ENCODE data around the gene AKR1E2. TPM values are rescaled to one million over a fixed set of nuclear protein-coding genes. Genes with fewer than 3 reads are reported as not detected.

Gene AKR1E2
- total RNA-seq, 1 experiment from 2014 or later: 4.7 TPM

- no peak for ATAC-seq
- in situ Hi-C loops (cut with HindIII; ENCODE audit: low pct_unique_long_range_greater_than_20kb, low sequenced_read_pairs): no loop called here
Measured at GRCh38 chr10:4835494-4835918, 9.5 kb downstream of the AKR1E2 start.

GRCh38 chr10:4836416-4836969 is 10.5 kb downstream of the AKR1E2 start:
- DNase-seq (ENCODE audit: low read depth, low spot score): no peak
- in situ Hi-C loops (cut with HindIII; ENCODE audit: low pct_unique_long_range_greater_than_20kb, low sequenced_read_pairs): no loop called here
- no peak for ATAC-seq
- Histone ChIP-seq H3K27me3 (ENCODE audit: control insufficient read depth, insufficient read depth, low read length) (no peaks in the 10 kb centered on the region), H3K27ac (ENCODE audit: low read length) (no peak overlapping the region), H3K4me1 (ENCODE audit: control insufficient read depth, insufficient read depth, low read length) (no peaks in the 10 kb centered on the region), H3K36me3 (ENCODE audit: control insufficient read depth, insufficient read depth, low read length) (no peaks in the 10 kb centered on the region), H3K4me3 (ENCODE audit: low read depth in 2 of 2, low read length in 2 of 2) (no peak overlapping the region), H3K9me3 (ENCODE audit: control insufficient read depth, insufficient read depth, low read depth, low read length) (no peaks in the 10 kb centered on the region)
- TF ChIP-seq CTCF (IDR thresholded peaks at IDR 0.05): no peak
- TF ChIP-seq SIN3A (IDR thresholded peaks at IDR 0.05; ENCODE audit: borderline replicate concordance, insufficient read depth, low read depth, low read length): no peak
- no peak for TF ChIP-seq TCF7L2 (IDR thresholded peaks at IDR 0.05; ENCODE audit: low read depth, low read length)
- TF ChIP-seq REST (IDR thresholded peaks at IDR 0.05; ENCODE audit: insufficient read depth in 1 of 2, low read depth in 2 of 2, low read length in 1 of 2): no peak
- TF ChIP-seq POLR2AphosphoS5 (IDR thresholded peaks at IDR 0.05; ENCODE audit: low read depth, low read length): no peak
- no TSS peak for BruUV-seq (replicated peaks)
- ChIA-PET CTCF (no interaction called here), POLR2A (no interaction called here)
- intact Hi-C loops (cut with micrococcal nuclease; ENCODE audit: unreplicated experiment): no loop called here

More at GRCh38 chr10:4835494-4835918, 9.5 kb downstream of the AKR1E2 start:
- CTCF ChIA-PET: no interaction called here
- H3K4me3 ChIP-seq (ENCODE audit: low read depth in 2 of 2, low read length in 2 of 2): no peak overlapping the region
- H3K4me1 ChIP-seq (ENCODE audit: control insufficient read depth, insufficient read depth, low read length): no peaks in the 10 kb centered on the region
- intact Hi-C loops (cut with micrococcal nuclease; ENCODE audit: unreplicated experiment): no loop called here
- POLR2A ChIA-PET: no interaction called here
- H3K36me3 ChIP-seq (ENCODE audit: control insufficient read depth, insufficient read depth, low read length): no peaks in the 10 kb centered on the region
- H3K27ac ChIP-seq (ENCODE audit: low read length): no peak overlapping the region
- H3K9me3 ChIP-seq (ENCODE audit: control insufficient read depth, insufficient read depth, low read depth, low read length): no peaks in the 10 kb centered on the region
- no TSS peak for BruUV-seq (replicated peaks)
- TF ChIP-seq POLR2AphosphoS5 (IDR thresholded peaks at IDR 0.05; ENCODE audit: low read depth, low read length) (no peak), SIN3A (IDR thresholded peaks at IDR 0.05; ENCODE audit: borderline replicate concordance, insufficient read depth, low read depth, low read length) (no peak), REST (IDR thresholded peaks at IDR 0.05; ENCODE audit: insufficient read depth in 1 of 2, low read depth in 2 of 2, low read length in 1 of 2) (no peak), CTCF (IDR thresholded peaks at IDR 0.05) (no peak), TCF7L2 (IDR thresholded peaks at IDR 0.05; ENCODE audit: low read depth, low read length) (no peak)
- DNase-seq (ENCODE audit: low read depth, low spot score): no peak
- H3K27me3 ChIP-seq (ENCODE audit: control insufficient read depth, insufficient read depth, low read length): no peaks in the 10 kb centered on the region
